GM21515 (cell line): ENCODE results near the gene RGS4.

ENCODE experiments used
- ATAC-seq: cut with Tn5 transposase; IDR thresholded peaks from one replicate; pipeline ENCODE4 v1.9.1; 2021; ENCODE audit not compliant: unreplicated experiment

Gene RGS4

GRCh38 chr1:163069142-163069541 lies at the start of gene RGS4:
TSS of gene RGS4 (plus strand) at chr1:163069361. CDS start at chr1:163069485, 124 bp downstream.
- ATAC-seq = no peak

- no peak for ATAC-seq
Observed at GRCh38 chr1:163022129-163022528, 47.0 kb upstream of the RGS4 start.

- ATAC-seq = no peak
Observed at GRCh38 chr1:163027610-163028009, 41.6 kb upstream of the RGS4 start.

GRCh38 chr1:163029901-163030300 lies 39.3 kb upstream of the RGS4 start:
- ATAC-seq = no peak

GRCh38 chr1:163035446-163036249 lies 33.5 kb upstream of the RGS4 start:
- ATAC-seq = no peak

- ATAC-seq = no peak
Observed at GRCh38 chr1:163036671-163037070, 32.5 kb upstream of the RGS4 start.

- no peak for ATAC-seq
Observed at GRCh38 chr1:163038928-163039706, 30.0 kb upstream of the RGS4 start.

GRCh38 chr1:163039707-163040093 lies 29.5 kb upstream of the RGS4 start:
- ATAC-seq = no peak

- no peak for ATAC-seq
Observed at GRCh38 chr1:163046071-163046470, 23.1 kb upstream of the RGS4 start.

- ATAC-seq = no peak
Observed at GRCh38 chr1:163047951-163048659, 21.1 kb upstream of the RGS4 start.

GRCh38 chr1:163048869-163049268 lies 20.3 kb upstream of the RGS4 start:
- ATAC-seq = no peak

GRCh38 chr1:163049296-163049695 lies 19.9 kb upstream of the RGS4 start:
- no peak for ATAC-seq

- ATAC-seq = no peak
Observed at GRCh38 chr1:163050496-163050895, 18.7 kb upstream of the RGS4 start.

GRCh38 chr1:163054181-163054591 lies 15.0 kb upstream of the RGS4 start:
- no peak for ATAC-seq

GRCh38 chr1:163055005-163055404 lies 14.2 kb upstream of the RGS4 start:
- ATAC-seq = no peak

- no peak for ATAC-seq
Observed at GRCh38 chr1:163055531-163055930, 13.6 kb upstream of the RGS4 start.

- ATAC-seq = no peak
Observed at GRCh38 chr1:163056831-163057230, 12.3 kb upstream of the RGS4 start.

- ATAC-seq = no peak
Observed at GRCh38 chr1:163060343-163061007, 8.7 kb upstream of the RGS4 start.

GRCh38 chr1:163063143-163063542 lies 6.0 kb upstream of the RGS4 start:
- no peak for ATAC-seq

- no peak for ATAC-seq
Observed at GRCh38 chr1:163063610-163064009, 5.6 kb upstream of the RGS4 start.

- ATAC-seq = no peak
Observed at GRCh38 chr1:163066168-163066567, 3.0 kb upstream of the RGS4 start.
